Smooth muscle cell (in vitro differentiated cells): ENCODE measurements around the gene CXCR5. TPM values are rescaled to one million over a fixed set of nuclear protein-coding genes. Genes with fewer than 3 reads are reported as not detected.

ENCODE experiments used
- DNase-seq: peaks from one replicate; lab custom pipeline; 2025; ENCODE audit not compliant: unreplicated experiment; lab: John Stamatoyannopoulos, UW
- H2AFZ ChIP-seq: fragments of 200-600 bp; sonication (generic); 2 replicates; pipeline ENCODE4 v1.6.0; 2016; ENCODE audit warnings: antibody characterized with exemption, low read depth, mild to moderate bottlenecking
- H3F3A ChIP-seq: fragments of 200-600 bp; sonication (generic); 2 replicates; pipeline ENCODE4 v1.6.0; 2017; ENCODE audit warnings: antibody characterized with exemption, low read depth
- H3K27ac ChIP-seq: fragments of 200-600 bp; sonication (generic); 2 replicates; pipeline ENCODE4 v1.5.1; 2016; ENCODE audit warnings: low read depth, mild to moderate bottlenecking
- H3K27me3 ChIP-seq: fragments of 200-600 bp; sonication (generic); 2 replicates; pipeline ENCODE4 v1.6.1; 2016; ENCODE audit warnings: low read depth, mild to moderate bottlenecking
- H3K36me3 ChIP-seq: fragments of 200-600 bp; sonication (generic); 2 replicates; pipeline ENCODE4 v1.5.1; 2016; ENCODE audit warnings: low read depth
- H3K4me1 ChIP-seq: fragments of 200-600 bp; sonication (generic); 2 replicates; pipeline ENCODE4 v1.5.1; 2016; ENCODE audit warnings: low read depth
- H3K4me2 ChIP-seq: fragments of 200-600 bp; sonication (generic); 2 replicates; pipeline ENCODE4 v1.6.0; 2016; ENCODE audit warnings: mild to moderate bottlenecking
- H3K4me3 ChIP-seq: fragments of 200-600 bp; sonication (generic); 2 replicates; pipeline ENCODE4 v1.5.1; 2016; ENCODE audit warnings: mild to moderate bottlenecking
- H3K79me2 ChIP-seq: fragments of 200-600 bp; sonication (generic); 2 replicates; pipeline ENCODE4 v1.6.0; 2016; ENCODE audit warnings: low read depth, mild to moderate bottlenecking
- H3K9ac ChIP-seq: fragments of 200-600 bp; sonication (generic); 2 replicates; pipeline ENCODE4 v1.6.0; 2016; ENCODE audit warnings: low read depth
- H3K9me3 ChIP-seq: fragments of 200-600 bp; sonication (generic); replicated peaks from 2 replicates; pipeline ENCODE4 v1.5.1; 2016; ENCODE audit warnings: low read depth
- H4K20me1 ChIP-seq: fragments of 200-600 bp; sonication (generic); 2 replicates; pipeline ENCODE4 v1.6.0; 2016; ENCODE audit warnings: low read depth
- CTCF ChIP-seq: fragments of 200-600 bp; sonication (generic); IDR thresholded peaks from 2 replicates; pipeline ENCODE4 v1.5.1; 2017; ENCODE audit warnings: borderline replicate concordance, mild to moderate bottlenecking, antibody characterized with exemption; ENCODE audit not compliant: insufficient read depth, poor library complexity, severe bottlenecking
- WGBS: methylation state at CpG from one replicate; pipeline ENCODE4 v1.1.7; 2016; ENCODE audit warnings: low lambda C conversion rate; 5-methylcytosine and 5-hydroxymethylcytosine counted together
- polyA plus RNA-seq: library from polyadenylated mRNA; unstranded; fragments of >200 nt; fragmentation: Nextera tagmentation; extraction: Ambion mirVana; gene quantifications from 2 replicates; pipeline ENCODE4 v1.2.1, GENCODE V29; 2016
- total RNA-seq: library from RNA; depleted of rRNA; stranded (reverse); fragments of >200 nt; gene quantifications from 2 replicates; pipeline ENCODE4 v1.2.3, GENCODE V29; 2014

CXCR5 gene
- total and polyA plus RNA-seq, 2 experiments from 2014 or later = not detected

- Histone ChIP-seq H3K9ac (no peak overlapping the region), H3K9me3 (no peaks in the 10 kb centered on the region), H3K79me2 (no peaks in the 10 kb centered on the region), H3K27ac (no peak overlapping the region), H3K27me3 (no peaks in the 10 kb centered on the region), H3K4me3 (no peak overlapping the region), H3F3A (no peaks in the 10 kb centered on the region), H3K4me2 (no peak overlapping the region), H3K36me3 (no peaks in the 10 kb centered on the region), H4K20me1 (peaks cover 40% of the 10 kb centered on the region), H3K4me1 (no peaks in the 10 kb centered on the region), H2AFZ (no peak overlapping the region)
- DNase-seq = no peak
- TF ChIP-seq CTCF = no peak
- WGBS = 90% methylated on average over 12 of the region's 12 CpGs
These were observed 13.4 kb downstream of the CXCR5 start for GRCh38 chr11:118896921-118897591.

- H3K9me3 ChIP-seq = no peaks in the 10 kb centered on the region
- peaks cover 48% of the 10 kb centered on the region for H4K20me1 ChIP-seq
- H3K4me3 ChIP-seq = no peak overlapping the region
- no peak overlapping the region for H3K4me2 ChIP-seq
- no peaks in the 10 kb centered on the region for H3K4me1 ChIP-seq
- WGBS = 91% methylated on average over 13 of the region's 13 CpGs
- no peaks in the 10 kb centered on the region for H3K79me2 ChIP-seq
- H3K27ac ChIP-seq = no peak overlapping the region
- DNase-seq = no peak
- no peak overlapping the region for H3K9ac ChIP-seq
- H3K27me3 ChIP-seq = no peaks in the 10 kb centered on the region
- H2AFZ ChIP-seq = no peak overlapping the region
- no peaks in the 10 kb centered on the region for H3K36me3 ChIP-seq
- H3F3A ChIP-seq = no peaks in the 10 kb centered on the region
- TF ChIP-seq CTCF = no peak
These were observed 14.1 kb downstream of the CXCR5 start for GRCh38 chr11:118897721-118898310.

GRCh38 chr11:118898400-118899295 is 15.0 kb downstream of the CXCR5 start:
- H3K27me3 ChIP-seq = no peaks in the 10 kb centered on the region
- WGBS = 98% methylated on average over 30 of the region's 35 CpGs
- peaks cover 55% of the 10 kb centered on the region for H4K20me1 ChIP-seq
- H3K9ac ChIP-seq = no peak overlapping the region
- no peaks in the 10 kb centered on the region for H3K36me3 ChIP-seq
- DNase-seq = no peak
- H3K9me3 ChIP-seq = no peaks in the 10 kb centered on the region
- peaks cover 5% of the 10 kb centered on the region for H3K79me2 ChIP-seq
- H3K4me3 ChIP-seq = no peak overlapping the region
- no peaks in the 10 kb centered on the region for H3F3A ChIP-seq
- no peak overlapping the region for H3K4me2 ChIP-seq
- H3K27ac ChIP-seq = no peak overlapping the region
- no peak overlapping the region for H2AFZ ChIP-seq
- no peaks in the 10 kb centered on the region for H3K4me1 ChIP-seq
- TF ChIP-seq CTCF = no peak
